HepG2 (cell line): ENCODE measurements around the gene TK2. TPM values are rescaled to one million over a fixed set of nuclear protein-coding genes. Genes with fewer than 3 reads are reported as not detected.

Experiments used
- FUBP1 ChIP-seq: sonication (generic); formaldehyde crosslinking; IDR thresholded peaks from 2 replicates; pipeline ENCODE4 v1.5.1; 2020; ENCODE audit warnings: missing genetic modification reagents, mild to moderate bottlenecking, borderline replicate concordance
- HMGXB4 ChIP-seq, 2 experiments: sonication (generic) in 1 of 2; formaldehyde crosslinking in 1 of 2; IDR thresholded peaks; 2 replicates each; pipeline versions ENCODE4 v1.4.0 to v1.6.1; 2018 to 2020; ENCODE audit warnings: missing genetic modification reagents in 2 of 2, borderline replicate concordance in 1 of 2, low read depth in 1 of 2, mild to moderate bottlenecking in 1 of 2, missing biosample characterization in 1 of 2
- IRF9 ChIP-seq: sonication (generic); formaldehyde crosslinking; IDR thresholded peaks from 2 replicates; pipeline ENCODE4 v1.8.0; 2022; ENCODE audit warnings: missing genetic modification reagents, mild to moderate bottlenecking, borderline replicate concordance
- KDM3A ChIP-seq: IDR thresholded peaks from 2 replicates; pipeline ENCODE4 v1.6.1; 2018; ENCODE audit warnings: low read depth, missing compliant biosample characterization
- MIER2 ChIP-seq: IDR thresholded peaks from 2 replicates; pipeline ENCODE4 v1.6.1; 2016; ENCODE audit warnings: missing biosample characterization, missing genetic modification reagents
- RAD21 ChIP-seq: fragments of 450-650 bp; formaldehyde crosslinking; IDR thresholded peaks from 2 replicates; pipeline ENCODE4 v1.5.0; 2020; ENCODE audit warnings: mild to moderate bottlenecking
- RBAK ChIP-seq: sonication (generic); formaldehyde crosslinking; IDR thresholded peaks from 2 replicates; pipeline ENCODE4 v1.5.1; 2020; ENCODE audit warnings: mild to moderate bottlenecking, missing genetic modification reagents
- RELA ChIP-seq: sonication (generic); formaldehyde crosslinking; IDR thresholded peaks from 2 replicates; pipeline ENCODE4 v1.4.0; 2020; ENCODE audit warnings: missing genetic modification reagents
- SMAD1 ChIP-seq: sonication (generic); formaldehyde crosslinking; IDR thresholded peaks from 2 replicates; pipeline ENCODE4 v1.4.0; 2020; ENCODE audit warnings: missing genetic modification reagents, low read depth, mild to moderate bottlenecking, borderline replicate concordance
- STAG1 ChIP-seq: sonication (generic); formaldehyde crosslinking; IDR thresholded peaks from 2 replicates; pipeline ENCODE4 v1.4.0; 2020; ENCODE audit warnings: missing genetic modification reagents
- XRCC5 ChIP-seq: fragments of 200-400 bp; formaldehyde crosslinking; optimal IDR thresholded peaks from 2 replicates; pipeline ENCODE3; 2017; ENCODE audit warnings: mild to moderate bottlenecking, low read length
- ZBTB25 ChIP-seq: IDR thresholded peaks from 2 replicates; pipeline ENCODE4 v1.6.1; 2018; ENCODE audit warnings: missing genetic modification reagents
- ZNF496 ChIP-seq: sonication (generic); formaldehyde crosslinking; IDR thresholded peaks from 2 replicates; pipeline ENCODE4 v1.8.1; 2023; ENCODE audit warnings: mild to moderate bottlenecking, moderate library complexity, missing genetic modification reagents; ENCODE audit not compliant: insufficient replicate concordance
- ZNF503 ChIP-seq: sonication (generic); formaldehyde crosslinking; IDR thresholded peaks from 2 replicates; pipeline ENCODE4 v1.4.0; 2020; ENCODE audit warnings: missing genetic modification reagents
- ZNF607 ChIP-seq: sonication (generic); formaldehyde crosslinking; IDR thresholded peaks from 2 replicates; pipeline ENCODE4 v1.5.1; 2020; ENCODE audit warnings: missing genetic modification reagents, mild to moderate bottlenecking, borderline replicate concordance
- polyA plus RNA-seq, 8 experiments: library from polyadenylated mRNA; depleted of rRNA in 3 of 8; stranded (reverse) in 7 of 8; unstranded in 1 of 8; fragments of >200 nt; fragmentation: Illumina TruSeq in 4 of 8; extraction: Trizol in 4 of 8; gene quantifications; 2 replicates each; pipeline versions ENCODE4 v1.2.1 to v1.2.3, GENCODE V29; 2011 to 2016; ENCODE audit warnings: low read depth in 4 of 8, missing spikeins in 1 of 8, mixed read lengths in 1 of 8; ENCODE audit not compliant: insufficient read depth in 1 of 8
- total RNA-seq, 5 experiments: library from RNA; depleted of rRNA; stranded (reverse); fragments of >200 nt; fragmentation: Illumina TruSeq; extraction: Trizol; gene quantifications; 2 replicates each; pipeline ENCODE4 v1.2.3, GENCODE V29; 2016; ENCODE audit warnings: low read depth in 1 of 5

Gene TK2
- total and polyA plus RNA-seq, 2 of the 13 experiments (the other 11 are each of a cell fraction or from before 2014, with no cell fraction given): 18.7 to 21.0 TPM

GRCh38 chr16:66588981-66589713 lies 39.2 kb upstream of the TK2 start (continued):
- TF ChIP-seq FUBP1 (CRISPR knock-in tag) (no peak), HMGXB4 (CRISPR knock-in tag; IDR thresholded peaks at IDR 0.05; ENCODE audit: borderline replicate concordance in 1 of 2, low read depth in 1 of 2) (peak; percentile 31 to 55; a peak in 1 of 4 replicates), MIER2 (0 out of 2 replicates have a peak, but pooled peaks have one; percentile 25), RBAK (CRISPR knock-in tag) (no peak), SMAD1 (CRISPR knock-in tag) (no peak), RAD21 (peak; percentile 79), ZNF503 (CRISPR knock-in tag) (no peak), ZNF607 (CRISPR knock-in tag) (no peak), RELA (CRISPR knock-in tag) (no peak), KDM3A (CRISPR knock-in tag) (no peak), ZBTB25 (CRISPR knock-in tag) (no peak), XRCC5 (peak; percentile 28), IRF9 (CRISPR knock-in tag) (0 out of 2 replicates have a peak, but pooled peaks have one; percentile 35), STAG1 (peak; percentile 86), ZNF496 (CRISPR knock-in tag) (no peak)
